Panc1 (cell line): ENCODE measurements around the gene ZNF490.

Experiments
- POLR2AphosphoS5 ChIP-seq: IDR thresholded peaks from 2 replicates; pipeline ENCODE4 v1.6.1; 2012; ENCODE audit warnings: mild to moderate bottlenecking, low read depth, low read length, moderate library complexity
- SIN3A ChIP-seq: IDR thresholded peaks from 2 replicates; pipeline ENCODE4 v1.6.1; 2012; ENCODE audit warnings: low read depth, mild to moderate bottlenecking, low read length, moderate library complexity, borderline replicate concordance; ENCODE audit not compliant: insufficient read depth
- TCF7L2 ChIP-seq: IDR thresholded peaks from 2 replicates; pipeline ENCODE4 v1.6.1; 2011; ENCODE audit warnings: mild to moderate bottlenecking, low read depth, low read length, inconsistent platforms
- TF ChIP-seq, protein P1 (sequence below): fragments of 450-650 bp; IDR thresholded peaks from 2 replicates; pipeline ENCODE4 v1.5.1; 2017; ENCODE audit warnings: mild to moderate bottlenecking

DNA sequence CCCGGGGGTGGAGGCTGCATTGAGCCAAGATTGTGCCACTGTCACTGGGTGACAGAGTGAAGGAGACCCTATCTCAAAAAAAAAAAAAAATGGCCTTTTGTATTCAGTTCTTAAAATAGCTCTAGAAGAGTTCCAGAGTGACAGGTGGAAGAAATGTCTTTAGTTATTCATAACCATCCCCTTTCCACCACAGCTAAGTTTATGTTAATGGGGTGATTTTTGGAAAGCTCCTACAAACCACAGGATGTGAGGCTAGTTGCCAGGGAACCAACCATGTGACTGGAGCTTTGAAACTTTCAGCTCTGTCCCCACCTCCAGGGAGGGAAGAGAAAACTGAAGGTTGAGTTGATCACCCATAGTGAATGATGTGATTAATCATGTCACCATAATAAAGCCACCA is 6.9 kb downstream of the ZNF490 start:
- TF ChIP-seq, protein P1, sequence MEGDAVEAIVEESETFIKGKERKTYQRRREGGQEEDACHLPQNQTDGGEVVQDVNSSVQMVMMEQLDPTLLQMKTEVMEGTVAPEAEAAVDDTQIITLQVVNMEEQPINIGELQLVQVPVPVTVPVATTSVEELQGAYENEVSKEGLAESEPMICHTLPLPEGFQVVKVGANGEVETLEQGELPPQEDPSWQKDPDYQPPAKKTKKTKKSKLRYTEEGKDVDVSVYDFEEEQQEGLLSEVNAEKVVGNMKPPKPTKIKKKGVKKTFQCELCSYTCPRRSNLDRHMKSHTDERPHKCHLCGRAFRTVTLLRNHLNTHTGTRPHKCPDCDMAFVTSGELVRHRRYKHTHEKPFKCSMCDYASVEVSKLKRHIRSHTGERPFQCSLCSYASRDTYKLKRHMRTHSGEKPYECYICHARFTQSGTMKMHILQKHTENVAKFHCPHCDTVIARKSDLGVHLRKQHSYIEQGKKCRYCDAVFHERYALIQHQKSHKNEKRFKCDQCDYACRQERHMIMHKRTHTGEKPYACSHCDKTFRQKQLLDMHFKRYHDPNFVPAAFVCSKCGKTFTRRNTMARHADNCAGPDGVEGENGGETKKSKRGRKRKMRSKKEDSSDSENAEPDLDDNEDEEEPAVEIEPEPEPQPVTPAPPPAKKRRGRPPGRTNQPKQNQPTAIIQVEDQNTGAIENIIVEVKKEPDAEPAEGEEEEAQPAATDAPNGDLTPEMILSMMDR, result no peak
- no peak for TF ChIP-seq SIN3A
- no peak for TF ChIP-seq TCF7L2
- no peak for TF ChIP-seq POLR2AphosphoS5
